IPS DF 6.9 (cell line): ENCODE results near the gene MYOCOS.
"Not testable (repeated sequence)": the region's sequence is repeated elsewhere in the genome, so short reads cannot be mapped to it uniquely, and the experiment has no call there.

ENCODE experiments used
- DNase-seq: peaks from one replicate; pipeline ENCODE4 v3.0.0-alpha.2; 2013; ENCODE audit warnings: low read depth, low spot score
- H3K27ac ChIP-seq: one replicate; pipeline ENCODE4 v1.5.1; 2013; ENCODE audit warnings: low read length, control low read depth
- H3K27me3 ChIP-seq: 2 replicates; pipeline ENCODE4 v1.6.1; 2013; ENCODE audit warnings: mild to moderate bottlenecking, low read length; ENCODE audit not compliant: control insufficient read depth, insufficient read depth
- H3K36me3 ChIP-seq: 2 replicates; pipeline ENCODE4 v1.6.1; 2013; ENCODE audit warnings: low read length; ENCODE audit not compliant: control insufficient read depth, insufficient read depth
- H3K4me1 ChIP-seq: 2 replicates; pipeline ENCODE4 v1.6.1; 2013; ENCODE audit warnings: low read length; ENCODE audit not compliant: control insufficient read depth, insufficient read depth
- H3K4me3 ChIP-seq: 2 replicates; pipeline ENCODE4 v1.5.1; 2013; ENCODE audit warnings: mild to moderate bottlenecking, low read length
- H3K9me3 ChIP-seq: 2 replicates; pipeline ENCODE4 v1.6.1; 2013; ENCODE audit warnings: low read length, inconsistent platforms; ENCODE audit not compliant: control insufficient read depth, insufficient read depth
- WGBS: extraction: QIAGEN DNeasy Blood & Tissue Kit; methylation state at CpG from one replicate; pipeline ENCODE4 v1.1.7; 2013; ENCODE audit warnings: mixed read lengths, missing lambda C conversion rate; ENCODE audit not compliant: insufficient read length, insufficient coverage; 5-methylcytosine and 5-hydroxymethylcytosine counted together

Gene MYOCOS

DNA sequence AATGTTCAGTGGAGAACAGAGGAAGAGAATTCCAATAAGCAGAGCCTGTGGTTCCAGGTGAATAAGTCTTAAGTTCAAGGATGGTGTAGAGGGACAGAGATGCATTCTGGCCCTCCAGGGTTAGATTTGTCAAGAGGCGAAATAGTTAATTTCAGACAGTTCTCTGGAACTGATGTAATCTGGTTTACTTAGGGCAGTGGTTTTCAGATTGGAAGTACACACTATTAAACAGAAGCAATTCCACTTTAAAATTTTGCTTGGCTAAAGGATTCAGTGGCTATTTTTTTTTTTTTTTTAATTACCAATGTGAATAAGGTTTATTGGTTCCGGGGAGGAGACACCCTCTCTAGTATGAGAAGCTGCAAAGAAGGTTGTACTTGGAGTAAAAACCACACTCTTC, 25.3 kb upstream of the MYOCOS start:
- Histone ChIP-seq H3K4me3 (no peak overlapping the region), H3K27me3 (no peaks in the 10 kb centered on the region), H3K36me3 (peaks cover 4% of the 10 kb centered on the region; the same call in 1 of the 2 replicates), H3K9me3 (no peaks in the 10 kb centered on the region), H3K4me1 (no peaks in the 10 kb centered on the region), H3K27ac (no peak overlapping the region)
- no CpG with 5 or more reads among the region's 2 CpGs for WGBS
- DNase-seq: no peak

DNA sequence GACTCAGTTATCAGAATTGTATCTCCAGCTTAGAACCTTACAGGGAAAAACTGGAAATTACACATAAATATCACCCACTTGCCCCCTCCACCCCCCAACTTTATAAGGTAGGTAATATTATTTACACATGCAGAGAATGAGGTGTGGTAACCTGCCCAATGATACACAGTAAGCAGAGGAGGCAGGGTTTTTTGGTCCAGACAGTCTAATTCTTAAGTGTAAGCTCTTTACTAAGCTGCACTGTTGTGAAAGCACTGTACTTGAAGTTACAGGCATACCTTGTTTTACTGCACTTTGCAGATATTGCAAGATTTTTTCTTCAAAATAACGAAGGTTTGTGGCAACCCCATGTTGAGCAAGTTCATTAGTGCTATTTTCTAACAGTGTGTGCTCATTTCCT, 24.8 kb upstream of the MYOCOS start:
- Histone ChIP-seq H3K4me3 (no peak overlapping the region), H3K4me1 (no peaks in the 10 kb centered on the region), H3K27me3 (no peaks in the 10 kb centered on the region), H3K36me3 (peaks cover 2% of the 10 kb centered on the region; the same call in 1 of the 2 replicates), H3K9me3 (no peaks in the 10 kb centered on the region), H3K27ac (no peak overlapping the region)
- no peak for DNase-seq
- WGBS: no CpG with 5 or more reads among the region's 1 CpG

DNA sequence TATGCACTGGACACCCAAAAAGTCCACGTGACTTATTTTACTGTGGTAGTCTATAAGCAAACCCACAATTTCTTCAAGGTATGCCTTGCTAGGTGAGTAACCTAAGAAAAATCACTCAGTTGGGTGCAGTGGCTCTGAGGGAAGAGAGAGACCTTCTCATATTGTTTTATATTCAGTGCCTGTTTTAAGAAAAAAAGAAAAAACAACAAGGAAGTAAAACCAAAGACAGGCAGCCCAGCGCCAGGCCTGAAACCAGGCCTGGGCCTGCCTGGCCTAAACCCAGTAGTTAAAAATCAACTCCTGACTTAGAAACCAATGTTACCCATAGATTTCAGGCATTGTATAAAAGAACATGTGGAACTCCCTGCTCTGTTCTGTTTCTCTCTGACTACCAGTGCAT, 21.7 kb upstream of the MYOCOS start:
- no CpG with 5 or more reads among the region's 2 CpGs for whole genome bisulfite sequencing

DNA sequence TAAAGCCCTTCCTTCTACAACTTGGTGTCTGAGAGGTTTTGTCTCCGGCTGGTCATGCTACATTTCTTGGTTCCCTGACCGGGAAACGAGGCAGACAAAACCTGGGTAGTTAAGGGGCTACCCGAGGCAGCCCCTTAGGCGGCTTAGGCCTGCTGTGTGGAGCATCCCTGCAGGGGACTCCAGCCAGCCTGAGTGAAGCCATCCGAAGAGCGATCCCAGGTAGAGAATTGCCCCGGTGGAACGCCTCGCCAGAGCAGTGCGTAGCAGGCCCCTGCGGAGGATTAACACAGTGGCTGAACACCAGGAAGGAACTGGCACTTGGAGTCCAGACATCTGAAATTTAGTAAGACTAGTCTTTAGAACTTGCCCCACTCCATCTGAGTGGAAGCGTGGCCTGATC, 21.2 kb upstream of the MYOCOS start:
- Histone ChIP-seq H3K27me3 (no peaks in the 10 kb centered on the region), H3K4me3 (no peak overlapping the region), H3K27ac (no peak overlapping the region), H3K4me1 (no peaks in the 10 kb centered on the region; the same call in 1 of the 2 replicates), H3K36me3 (no peaks in the 10 kb centered on the region), H3K9me3 (no peaks in the 10 kb centered on the region)
- WGBS: no CpG with 5 or more reads among the region's 13 CpGs
- DNase-seq: no peak

More for the DNA sequence above, 21.7 kb upstream of the MYOCOS start:
- H3K4me1 ChIP-seq, H3K9me3 ChIP-seq, H3K36me3 ChIP-seq, DNase-seq, H3K27me3 ChIP-seq, H3K27ac ChIP-seq, H3K4me3 ChIP-seq: not testable (repeated sequence)

DNA sequence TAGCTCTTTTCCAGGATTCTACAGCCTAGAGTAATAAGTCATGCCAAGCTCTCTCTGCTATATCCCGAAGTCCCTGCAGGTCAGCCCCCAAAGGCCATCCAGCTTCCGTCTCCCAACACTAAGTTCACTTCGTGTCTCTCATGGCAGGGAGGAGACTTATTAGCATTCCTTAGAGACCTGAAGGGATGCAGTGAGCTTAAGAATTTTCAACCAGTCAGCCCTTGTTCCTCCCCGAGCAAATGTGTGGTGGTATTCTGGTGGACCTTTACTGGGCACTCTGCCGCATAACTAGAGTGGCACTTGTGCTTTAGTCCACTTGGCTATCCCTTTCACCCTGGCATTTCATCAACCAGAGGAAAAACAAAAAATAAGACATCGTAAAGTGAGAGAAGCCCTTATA, 19.0 kb upstream of the MYOCOS start:
- H3K27me3 ChIP-seq, H3K9me3 ChIP-seq, H3K36me3 ChIP-seq, H3K4me3 ChIP-seq, DNase-seq, H3K4me1 ChIP-seq, H3K27ac ChIP-seq: not testable (repeated sequence)
- no CpG with 5 or more reads among the region's 6 CpGs for WGBS

DNA sequence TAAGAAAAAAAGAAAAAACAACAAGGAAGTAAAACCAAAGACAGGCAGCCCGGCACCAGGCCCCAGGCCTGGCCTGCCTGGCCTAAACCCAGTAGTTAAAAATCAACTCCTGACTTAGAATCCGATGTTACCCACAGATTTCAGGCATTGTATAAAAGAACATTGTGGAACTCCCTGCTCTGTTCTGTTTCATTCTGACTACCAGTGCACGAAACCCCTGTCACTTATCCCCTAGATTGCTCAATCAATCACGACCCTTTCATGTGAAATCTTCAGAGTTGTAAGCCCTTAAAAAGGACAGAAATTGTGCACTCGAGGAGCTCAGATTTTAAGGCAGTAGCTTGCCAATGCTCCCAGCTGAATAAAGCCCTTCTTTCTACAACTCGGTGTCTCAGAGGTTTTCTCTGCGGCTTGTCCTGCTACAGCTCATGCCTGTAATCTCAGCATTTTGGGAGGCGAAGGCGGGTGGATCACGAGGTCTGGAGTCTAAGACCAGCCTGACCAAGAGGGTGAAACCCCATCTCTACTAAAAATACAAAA, 15.6 kb upstream of the MYOCOS start:
- Histone ChIP-seq H3K4me1 (no peaks in the 10 kb centered on the region; the same call in 1 of the 2 replicates), H3K4me3 (no peak overlapping the region), H3K27ac (no peak overlapping the region), H3K9me3 (no peaks in the 10 kb centered on the region), H3K27me3 (no peaks in the 10 kb centered on the region), H3K36me3 (no peaks in the 10 kb centered on the region)
- no CpG with 5 or more reads among the region's 10 CpGs for WGBS
- no peak for DNase-seq

DNA sequence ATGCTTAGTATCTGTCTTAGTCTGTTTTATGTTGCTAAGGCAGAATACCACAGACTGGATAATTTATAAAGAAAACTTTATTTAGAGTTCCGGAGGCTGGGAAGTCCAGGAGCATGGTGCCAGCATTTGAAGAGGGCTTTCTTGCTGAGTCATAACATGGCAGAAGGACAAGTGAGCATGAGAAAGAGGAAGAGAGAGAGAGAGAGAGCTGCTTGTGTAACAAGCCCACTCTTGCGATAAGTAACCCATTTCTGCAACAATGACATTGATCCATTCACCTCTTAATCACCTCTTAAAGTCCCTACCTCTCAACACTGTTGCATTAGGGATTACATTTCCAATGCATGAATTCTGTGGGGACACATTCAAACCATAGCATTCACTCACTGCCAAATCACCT, 11.7 kb upstream of the MYOCOS start:
- no CpG with 5 or more reads among the region's 2 CpGs for WGBS
- Histone ChIP-seq H3K4me3 (no peak overlapping the region), H3K9me3 (no peaks in the 10 kb centered on the region), H3K4me1 (no peaks in the 10 kb centered on the region), H3K27me3 (no peaks in the 10 kb centered on the region), H3K27ac (no peak overlapping the region), H3K36me3 (no peaks in the 10 kb centered on the region)
- no peak for DNase-seq

DNA sequence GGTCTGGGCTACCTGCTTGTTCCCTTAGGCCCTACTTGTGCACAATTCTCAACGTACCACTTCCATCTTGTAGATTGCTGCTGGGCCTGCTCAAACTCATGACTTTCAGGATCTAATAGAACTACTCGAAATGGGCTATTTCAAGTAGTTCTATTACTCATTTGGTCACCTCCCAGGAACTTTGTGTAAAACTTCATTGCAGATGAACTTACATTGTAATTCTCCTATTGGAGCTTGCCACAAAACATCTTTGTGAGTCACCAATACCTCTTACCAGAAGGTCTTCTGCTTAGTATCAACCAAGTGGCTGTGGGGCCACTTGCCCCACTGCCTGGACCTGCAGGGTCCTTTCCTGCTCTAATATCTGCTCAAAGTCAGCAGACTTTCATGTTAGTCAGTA, 10.7 kb upstream of the MYOCOS start:
- Histone ChIP-seq H3K4me1 (no peaks in the 10 kb centered on the region), H3K36me3 (no peaks in the 10 kb centered on the region), H3K27ac (no peak overlapping the region), H3K27me3 (no peaks in the 10 kb centered on the region), H3K4me3 (no peak overlapping the region), H3K9me3 (no peaks in the 10 kb centered on the region)
- DNase-seq: no peak
- WGBS: no CpG with 5 or more reads among the region's 2 CpGs

DNA sequence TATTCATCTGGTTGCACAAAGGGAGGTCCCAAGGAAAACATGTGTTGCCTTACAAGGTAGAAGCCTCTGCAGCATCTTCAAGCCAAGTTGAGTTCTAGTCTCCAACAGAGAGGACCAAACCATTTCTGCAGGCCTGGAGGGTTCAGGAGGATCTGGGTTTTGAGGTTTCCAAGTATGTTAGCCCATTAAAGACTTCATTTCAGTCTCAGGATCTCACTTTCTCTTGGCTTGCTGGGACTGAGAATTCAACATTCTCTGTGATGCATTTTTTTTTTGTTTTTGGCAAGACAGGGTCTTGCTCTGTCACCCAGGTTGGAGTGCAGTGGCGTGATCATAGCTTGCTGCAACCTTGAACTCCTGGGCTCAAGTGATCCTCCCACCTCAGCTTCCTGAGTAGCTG, 8.8 kb upstream of the MYOCOS start:
- no peak for DNase-seq

DNA sequence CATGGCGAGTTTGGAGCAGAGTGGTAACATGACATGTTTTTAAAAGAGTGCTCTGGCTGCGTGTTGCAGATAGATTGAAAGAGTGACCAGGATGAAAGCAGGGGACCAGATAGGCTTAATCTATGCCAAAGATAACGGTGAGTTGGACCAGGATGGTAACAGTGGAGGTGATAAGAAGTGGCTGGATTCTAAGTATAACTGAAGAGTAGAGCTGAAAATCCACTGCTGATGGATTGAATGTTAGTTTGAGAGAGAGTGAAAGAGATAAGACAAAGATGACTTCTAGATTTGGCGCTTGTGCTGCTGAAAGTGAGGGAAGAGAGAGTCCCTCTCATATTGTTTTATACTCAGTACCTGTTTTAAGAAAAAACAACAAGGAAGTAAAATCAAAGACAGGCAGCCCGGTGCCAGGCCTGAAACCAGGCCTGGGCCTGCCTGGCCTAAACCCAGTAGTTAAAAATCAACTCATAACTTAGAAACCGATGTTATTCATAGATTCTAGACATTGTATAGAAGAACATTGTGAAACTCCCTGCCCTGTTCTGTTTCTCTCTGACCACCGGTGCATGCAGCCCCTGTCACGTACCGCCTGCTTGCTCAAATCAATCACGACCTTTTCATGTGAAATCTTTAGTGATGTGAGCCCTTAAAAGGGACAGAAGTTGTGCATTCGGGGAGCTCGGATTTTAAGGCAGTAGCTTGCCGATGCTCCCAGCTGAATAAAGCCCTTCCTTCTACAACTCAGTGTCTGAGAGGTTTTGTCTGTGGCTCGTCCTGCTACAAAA, 6.7 kb upstream of the MYOCOS start:
- not testable (repeated sequence) for H3K9me3 ChIP-seq, H3K4me1 ChIP-seq, H3K27ac ChIP-seq, H3K4me3 ChIP-seq, DNase-seq, H3K27me3 ChIP-seq, H3K36me3 ChIP-seq
- whole genome bisulfite sequencing: no CpG with 5 or more reads among the region's 14 CpGs

More for the DNA sequence above, 8.8 kb upstream of the MYOCOS start:
- H3K27me3 ChIP-seq: no peaks in the 10 kb centered on the region
- H3K4me1 ChIP-seq: no peaks in the 10 kb centered on the region
- WGBS: no CpG with 5 or more reads among the region's 1 CpG
- no peak overlapping the region for H3K4me3 ChIP-seq
- H3K27ac ChIP-seq: no peak overlapping the region
- no peaks in the 10 kb centered on the region for H3K36me3 ChIP-seq
- H3K9me3 ChIP-seq: no peaks in the 10 kb centered on the region

DNA sequence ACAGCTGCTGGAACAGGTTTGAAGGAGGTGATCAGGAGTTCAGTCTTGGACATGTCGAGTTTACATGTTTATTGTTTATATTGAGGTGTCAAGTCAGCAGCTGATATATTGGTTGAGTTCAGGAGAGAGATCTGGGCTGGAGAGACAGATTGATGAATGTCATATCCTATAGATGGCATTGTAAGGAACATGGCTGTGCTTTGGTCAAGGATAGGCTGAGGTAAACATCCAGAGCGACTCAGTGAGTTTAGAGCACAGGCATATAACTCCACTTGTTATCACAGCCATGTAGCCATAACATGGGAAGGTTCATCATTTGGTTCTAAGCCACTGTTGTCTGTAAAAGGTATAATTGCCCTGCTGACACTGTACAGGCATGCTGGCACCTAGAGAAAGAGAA, 5.5 kb upstream of the MYOCOS start:
- H3K36me3 ChIP-seq: no peaks in the 10 kb centered on the region
- no peaks in the 10 kb centered on the region for H3K27me3 ChIP-seq
- no CpG with 5 or more reads among the region's 2 CpGs for WGBS
- DNase-seq: no peak
- no peaks in the 10 kb centered on the region for H3K4me1 ChIP-seq
- H3K9me3 ChIP-seq: no peaks in the 10 kb centered on the region
- no peak overlapping the region for H3K27ac ChIP-seq
- no peak overlapping the region for H3K4me3 ChIP-seq
